ENCODE results near the gene SENP7. TPM values are rescaled to one million over a fixed set of nuclear protein-coding genes. Genes with fewer than 3 reads are reported as not detected.

The SENP7 gene
- polyA plus RNA-seq, 3 donors, result 1.6 to 12.4 (median 3.8) TPM

DNA sequence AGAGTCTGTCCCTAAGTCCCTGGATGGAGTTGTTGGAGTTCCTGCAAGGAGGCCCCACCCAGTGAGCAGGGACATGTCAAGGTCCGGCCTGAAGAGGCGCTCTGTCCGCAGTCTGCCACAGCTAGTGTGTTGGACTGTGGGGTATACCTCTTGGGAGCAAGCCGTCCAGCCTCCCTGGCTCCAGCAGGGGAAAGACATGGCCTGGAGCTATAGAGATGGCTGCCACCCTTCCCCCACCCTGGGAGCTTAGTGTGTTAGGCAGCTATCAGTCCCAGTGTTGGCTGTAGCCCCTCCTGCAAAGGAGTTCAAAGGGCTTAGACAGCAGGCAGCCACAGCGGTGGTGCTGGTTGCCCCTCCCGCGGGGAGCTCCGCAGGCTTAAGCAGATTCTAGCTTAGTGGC, 212.9 kb downstream of the SENP7 start:
- TF ChIP-seq, protein P1, sequence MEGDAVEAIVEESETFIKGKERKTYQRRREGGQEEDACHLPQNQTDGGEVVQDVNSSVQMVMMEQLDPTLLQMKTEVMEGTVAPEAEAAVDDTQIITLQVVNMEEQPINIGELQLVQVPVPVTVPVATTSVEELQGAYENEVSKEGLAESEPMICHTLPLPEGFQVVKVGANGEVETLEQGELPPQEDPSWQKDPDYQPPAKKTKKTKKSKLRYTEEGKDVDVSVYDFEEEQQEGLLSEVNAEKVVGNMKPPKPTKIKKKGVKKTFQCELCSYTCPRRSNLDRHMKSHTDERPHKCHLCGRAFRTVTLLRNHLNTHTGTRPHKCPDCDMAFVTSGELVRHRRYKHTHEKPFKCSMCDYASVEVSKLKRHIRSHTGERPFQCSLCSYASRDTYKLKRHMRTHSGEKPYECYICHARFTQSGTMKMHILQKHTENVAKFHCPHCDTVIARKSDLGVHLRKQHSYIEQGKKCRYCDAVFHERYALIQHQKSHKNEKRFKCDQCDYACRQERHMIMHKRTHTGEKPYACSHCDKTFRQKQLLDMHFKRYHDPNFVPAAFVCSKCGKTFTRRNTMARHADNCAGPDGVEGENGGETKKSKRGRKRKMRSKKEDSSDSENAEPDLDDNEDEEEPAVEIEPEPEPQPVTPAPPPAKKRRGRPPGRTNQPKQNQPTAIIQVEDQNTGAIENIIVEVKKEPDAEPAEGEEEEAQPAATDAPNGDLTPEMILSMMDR (IDR thresholded peaks at IDR 0.05), result no peak
- WGBS (ENCODE audit: insufficient coverage), result 95% methylated on average over 4 of the region's 8 CpGs
- peaks cover 15 to 36% (median 32%) of the 10 kb centered on the region in 7 donors for H3K9me3 Mint-ChIP-seq

DNA sequence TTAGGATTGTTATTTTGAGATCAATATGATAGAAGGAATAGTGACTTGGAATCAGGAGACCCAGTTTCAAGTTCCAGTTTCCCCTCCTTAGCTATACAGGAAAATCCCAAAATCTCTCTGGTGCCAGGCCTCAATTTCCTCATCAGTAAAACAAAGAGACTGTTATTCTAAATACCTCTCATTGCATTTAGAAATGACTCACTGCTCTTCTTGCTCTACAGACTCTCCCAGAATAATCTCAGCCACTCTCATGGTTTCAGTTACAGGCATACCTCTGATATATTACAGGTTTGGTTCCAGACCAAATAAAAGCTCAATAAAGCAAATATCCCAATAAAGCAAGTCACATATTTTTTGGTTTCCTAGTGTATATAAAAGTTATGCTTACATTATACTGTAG, 221.0 kb downstream of the SENP7 start:
- Histone ChIP-seq H3K36me3 (replicated peaks in 1 of 2; ENCODE audit: control insufficient read depth in 1 of 2, insufficient read depth in 2 of 2, low read length in 2 of 2) (no peaks in the 10 kb centered on the region), H3K4me1 (ENCODE audit: control insufficient read depth in 1 of 2, insufficient read depth in 2 of 2, low read length in 2 of 2) (no peaks in the 10 kb centered on the region), H3K27me3 (ENCODE audit: control insufficient read depth in 2 of 2, insufficient read depth in 2 of 2, low read length in 2 of 2) (no peaks in the 10 kb centered on the region), H3K9ac (ENCODE audit: insufficient read depth, low read length, poor library complexity, severe bottlenecking) (no peak overlapping the region), H3K27ac (ENCODE audit: low read depth in 1 of 2, low read length in 2 of 2) (no peak overlapping the region), H3K4me3 (replicated peaks in 1 of 3; ENCODE audit: low read depth in 2 of 3, low read length in 3 of 3) (no peak overlapping the region), H4K20me1 (ENCODE audit: insufficient read depth, low read length) (no peaks in the 10 kb centered on the region), H3K9me3 (replicated peaks in 1 of 2; ENCODE audit: control insufficient read depth in 1 of 2, insufficient read depth in 1 of 2, low read length in 2 of 2) (peaks cover 0 to 2% of the 10 kb centered on the region in 2 donors), H3K79me2 (ENCODE audit: insufficient read depth, low read length) (no peaks in the 10 kb centered on the region), H3K4me2 (replicated peaks; ENCODE audit: extremely low read depth, low read length, poor library complexity, severe bottlenecking) (no peak overlapping the region), H2AFZ (ENCODE audit: insufficient read depth, low read depth, low read length, poor library complexity, severe bottlenecking) (no peak overlapping the region)
- no peak overlapping the region for H3K27ac Mint-ChIP-seq
- H3K36me3 Mint-ChIP-seq, result no peaks in the 10 kb centered on the region
- intact Hi-C loops (cut with micrococcal nuclease), result no loop called here
- peaks cover 5 to 20% (median 9%) of the 10 kb centered on the region in 7 donors for H3K9me3 Mint-ChIP-seq
- H3K4me3 Mint-ChIP-seq, result no peak overlapping the region
- no peak for DNase-seq
- TF ChIP-seq, protein P1 (IDR thresholded peaks at IDR 0.05), result no peak
- H3K4me1 Mint-ChIP-seq, result no peaks in the 10 kb centered on the region
- H3K27me3 Mint-ChIP-seq (ENCODE audit: low read depth in 3 of 3), result no peaks in the 10 kb centered on the region

More for the DNA sequence above, 212.9 kb downstream of the SENP7 start:
- Mint-ChIP-seq H3K27me3 (ENCODE audit: low read depth in 3 of 3) (no peaks in the 10 kb centered on the region), H3K4me3 (no peak overlapping the region), H3K27ac (no peak overlapping the region), H3K36me3 (no peaks in the 10 kb centered on the region), H3K4me1 (no peaks in the 10 kb centered on the region)
- Histone ChIP-seq H3K27ac (ENCODE audit: low read depth in 1 of 2, low read length in 2 of 2) (no peak overlapping the region), H2AFZ (ENCODE audit: insufficient read depth, low read depth, low read length, poor library complexity, severe bottlenecking) (no peak overlapping the region), H3K4me3 (replicated peaks in 1 of 3; ENCODE audit: low read depth in 2 of 3, low read length in 3 of 3) (no peak overlapping the region), H3K9me3 (replicated peaks in 1 of 2; ENCODE audit: control insufficient read depth in 1 of 2, insufficient read depth in 1 of 2, low read length in 2 of 2) (peaks cover 10 to 14% of the 10 kb centered on the region in 2 donors), H3K9ac (ENCODE audit: insufficient read depth, low read length, poor library complexity, severe bottlenecking) (no peak overlapping the region), H3K36me3 (replicated peaks in 1 of 2; ENCODE audit: control insufficient read depth in 1 of 2, insufficient read depth in 2 of 2, low read length in 2 of 2) (no peaks in the 10 kb centered on the region), H3K4me1 (ENCODE audit: control insufficient read depth in 1 of 2, insufficient read depth in 2 of 2, low read length in 2 of 2) (no peaks in the 10 kb centered on the region), H4K20me1 (ENCODE audit: insufficient read depth, low read length) (no peaks in the 10 kb centered on the region), H3K4me2 (replicated peaks; ENCODE audit: extremely low read depth, low read length, poor library complexity, severe bottlenecking) (no peak overlapping the region), H3K79me2 (ENCODE audit: insufficient read depth, low read length) (no peaks in the 10 kb centered on the region), H3K27me3 (ENCODE audit: control insufficient read depth in 2 of 2, insufficient read depth in 2 of 2, low read length in 2 of 2) (no peaks in the 10 kb centered on the region)
- peak in 1 of 3 donors; percentile 2 for DNase-seq
- intact Hi-C loops (cut with micrococcal nuclease), result no loop called here

Data from CD14-positive monocyte (primary cell).